HCT116 (cell line): ENCODE data around the gene SCN2A.

ENCODE experiments used
- EZH2 ChIP-seq: fragments of 200-600 bp; sonication (generic); IDR thresholded peaks from 2 replicates; pipeline ENCODE4 v1.6.1; 2017; ENCODE audit warnings: antibody characterized with exemption, mixed run types
- POLR2AphosphoS5 ChIP-seq: IDR thresholded peaks from 2 replicates; pipeline ENCODE4 v1.6.1; 2011; ENCODE audit warnings: mild to moderate bottlenecking, low read depth, low read length, moderate library complexity
- SP1 ChIP-seq: IDR thresholded peaks from 2 replicates; pipeline ENCODE4 v1.6.1; 2012; ENCODE audit warnings: low read depth
- TF ChIP-seq, protein P1 (sequence below): IDR thresholded peaks from 2 replicates; pipeline ENCODE4 v1.6.1; 2012
- TF ChIP-seq, protein P2 (sequence below), 3 experiments: fragments of 200-600 bp in 1 of 3; sonication (generic) in 1 of 3; IDR thresholded peaks in 2 of 3; conservative IDR thresholded peaks in 1 of 3; 2 replicates each; pipeline ENCODE4 v1.5.1; 2012 to 2017; ENCODE audit warnings: low read depth in 2 of 3, low read length in 2 of 3, antibody characterized with exemption in 1 of 3, borderline replicate concordance in 1 of 3, control low read depth in 1 of 3, mild to moderate bottlenecking in 1 of 3, mixed read lengths in 1 of 3, mixed run types in 1 of 3, moderate library complexity in 1 of 3; ENCODE audit not compliant: insufficient read depth in 1 of 3

DNA sequence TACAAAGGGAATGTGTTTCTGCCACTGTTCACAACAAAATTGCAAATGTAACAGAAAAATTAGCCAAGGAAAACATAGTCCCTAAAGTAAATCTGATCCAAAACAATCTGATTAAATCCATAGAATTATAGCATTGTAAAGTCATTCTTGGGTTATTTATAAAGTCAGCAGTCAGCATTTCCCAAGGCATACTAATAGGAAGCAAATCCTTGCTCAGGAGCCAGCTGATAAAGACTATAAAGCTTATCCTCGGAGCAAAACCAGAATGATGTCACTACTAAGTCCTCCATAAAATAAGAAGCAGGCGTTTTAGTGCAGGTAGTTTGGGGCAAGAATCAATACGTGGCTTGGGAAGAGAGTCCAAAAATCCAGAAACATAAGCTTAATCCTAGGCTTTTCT lies 162.9 kb downstream of the SCN2A start:
- TF ChIP-seq EZH2 (no peak), POLR2AphosphoS5 (no peak), SP1 (no peak)
- TF ChIP-seq, protein P1, sequence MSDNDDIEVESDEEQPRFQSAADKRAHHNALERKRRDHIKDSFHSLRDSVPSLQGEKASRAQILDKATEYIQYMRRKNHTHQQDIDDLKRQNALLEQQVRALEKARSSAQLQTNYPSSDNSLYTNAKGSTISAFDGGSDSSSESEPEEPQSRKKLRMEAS, result no peak
- TF ChIP-seq, protein P2, sequence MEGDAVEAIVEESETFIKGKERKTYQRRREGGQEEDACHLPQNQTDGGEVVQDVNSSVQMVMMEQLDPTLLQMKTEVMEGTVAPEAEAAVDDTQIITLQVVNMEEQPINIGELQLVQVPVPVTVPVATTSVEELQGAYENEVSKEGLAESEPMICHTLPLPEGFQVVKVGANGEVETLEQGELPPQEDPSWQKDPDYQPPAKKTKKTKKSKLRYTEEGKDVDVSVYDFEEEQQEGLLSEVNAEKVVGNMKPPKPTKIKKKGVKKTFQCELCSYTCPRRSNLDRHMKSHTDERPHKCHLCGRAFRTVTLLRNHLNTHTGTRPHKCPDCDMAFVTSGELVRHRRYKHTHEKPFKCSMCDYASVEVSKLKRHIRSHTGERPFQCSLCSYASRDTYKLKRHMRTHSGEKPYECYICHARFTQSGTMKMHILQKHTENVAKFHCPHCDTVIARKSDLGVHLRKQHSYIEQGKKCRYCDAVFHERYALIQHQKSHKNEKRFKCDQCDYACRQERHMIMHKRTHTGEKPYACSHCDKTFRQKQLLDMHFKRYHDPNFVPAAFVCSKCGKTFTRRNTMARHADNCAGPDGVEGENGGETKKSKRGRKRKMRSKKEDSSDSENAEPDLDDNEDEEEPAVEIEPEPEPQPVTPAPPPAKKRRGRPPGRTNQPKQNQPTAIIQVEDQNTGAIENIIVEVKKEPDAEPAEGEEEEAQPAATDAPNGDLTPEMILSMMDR (IDR thresholded peaks at IDR 0.05 in 2 of 3, conservative IDR thresholded peaks at IDR 0.05 in 1 of 3; ENCODE audit: borderline replicate concordance in 1 of 3, insufficient read depth in 1 of 3, low read depth in 2 of 3, low read length in 2 of 3), result no peak
